SH-SY5Y (cell line): ENCODE results near the gene GRPEL1.

Source experiments
- GATA2 ChIP-seq: IDR thresholded peaks from 2 replicates; pipeline ENCODE4 v1.6.1; 2011; ENCODE audit warnings: mild to moderate bottlenecking, low read depth, low read length
- GATA3 ChIP-seq: IDR thresholded peaks from 2 replicates; pipeline ENCODE4 v1.6.1; 2011; ENCODE audit warnings: low read depth, mild to moderate bottlenecking, low read length, moderate library complexity

DNA sequence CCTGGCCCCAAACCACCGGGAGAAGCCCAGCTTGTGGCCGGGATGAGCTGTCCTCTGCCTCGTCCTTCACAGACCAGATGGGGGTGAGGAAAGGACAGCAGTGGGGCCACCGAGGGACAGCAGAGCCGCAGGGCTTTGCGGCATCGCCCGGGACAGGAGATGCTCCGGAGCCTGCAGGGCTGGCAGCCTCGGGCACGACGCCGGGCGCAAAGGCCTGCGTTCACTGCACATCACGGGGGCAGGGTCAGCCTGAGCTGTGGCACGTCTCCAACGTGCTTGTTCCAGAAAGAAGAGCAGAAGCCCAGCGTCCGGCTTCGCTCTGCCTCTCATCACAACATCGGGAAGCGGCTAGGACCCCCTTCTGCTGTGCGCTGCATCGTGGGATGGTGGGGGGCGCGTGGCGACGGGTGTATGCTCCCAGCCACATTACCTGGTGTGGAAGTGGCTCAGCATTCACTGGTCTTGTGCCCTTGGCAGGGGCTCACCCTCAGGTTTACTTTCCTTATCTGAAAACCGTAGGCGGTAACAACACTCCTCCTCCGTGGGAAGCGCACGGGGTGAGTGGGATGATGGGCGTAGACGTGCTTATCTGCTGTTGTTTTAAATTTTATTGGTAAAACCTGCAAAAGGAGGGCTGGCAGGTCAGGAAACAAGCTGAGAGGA, 17.3 kb downstream of the GRPEL1 start:
- no peak for TF ChIP-seq GATA2
- no peak for TF ChIP-seq GATA3
